ENCODE results near the gene ZC3H12C. TPM values are rescaled to one million over a fixed set of nuclear protein-coding genes. Genes with fewer than 3 reads are reported as not detected.
"Not testable (repeated sequence)": the region's sequence is repeated elsewhere in the genome, so short reads cannot be mapped to it uniquely, and the experiment has no call there.

Gene ZC3H12C
- total RNA-seq, 1 donor from 2014 or later: 9.6 TPM

- Mint-ChIP-seq H3K27me3 (no peaks in the 10 kb centered on the region), H3K4me3 (ENCODE audit: low read depth) (no peak overlapping the region)
- DNase-seq (ENCODE audit: low spot score, unreplicated experiment): no peak
These were observed 30.9 kb upstream of the ZC3H12C start for GRCh38 chr11:110062247-110062646.

GRCh38 chr11:110065189-110065588 lies 28.0 kb upstream of the ZC3H12C start:
- no peak overlapping the region for H3K4me3 Mint-ChIP-seq (ENCODE audit: low read depth)
- DNase-seq (ENCODE audit: low spot score, unreplicated experiment): no peak
- H3K36me3 Mint-ChIP-seq (ENCODE audit: insufficient read depth): no peaks in the 10 kb centered on the region
- TF ChIP-seq CTCF (IDR thresholded peaks at IDR 0.05; ENCODE audit: unreplicated experiment): no peak
- no peaks in the 10 kb centered on the region for H3K9me3 Mint-ChIP-seq (ENCODE audit: low read depth)
- no peaks in the 10 kb centered on the region for H3K27me3 Mint-ChIP-seq
- H3K27ac Mint-ChIP-seq: no peak overlapping the region
- no peaks in the 10 kb centered on the region for H3K4me1 Mint-ChIP-seq (ENCODE audit: low read depth)

More at GRCh38 chr11:110062247-110062646, 30.9 kb upstream of the ZC3H12C start:
- TF ChIP-seq CTCF (IDR thresholded peaks at IDR 0.05; ENCODE audit: unreplicated experiment): no peak
- Mint-ChIP-seq H3K36me3 (ENCODE audit: insufficient read depth) (no peaks in the 10 kb centered on the region), H3K27ac (peak overlapping the region; percentile 78), H3K4me1 (ENCODE audit: low read depth) (no peaks in the 10 kb centered on the region), H3K9me3 (ENCODE audit: low read depth) (no peaks in the 10 kb centered on the region)

- DNase-seq (ENCODE audit: low spot score, unreplicated experiment): not testable (repeated sequence)
These were observed 25.2 kb upstream of the ZC3H12C start for GRCh38 chr11:110068001-110068400.

GRCh38 chr11:110069158-110069737 lies 23.9 kb upstream of the ZC3H12C start:
- TF ChIP-seq CTCF (IDR thresholded peaks at IDR 0.05; ENCODE audit: unreplicated experiment): no peak
- Mint-ChIP-seq H3K9me3 (ENCODE audit: low read depth) (no peaks in the 10 kb centered on the region), H3K27ac (no peak overlapping the region), H3K4me1 (ENCODE audit: low read depth) (no peaks in the 10 kb centered on the region), H3K4me3 (ENCODE audit: low read depth) (no peak overlapping the region), H3K27me3 (peaks cover 3% of the 10 kb centered on the region), H3K36me3 (ENCODE audit: insufficient read depth) (no peaks in the 10 kb centered on the region)
- DNase-seq (ENCODE audit: low spot score, unreplicated experiment): no peak

More at GRCh38 chr11:110068001-110068400, 25.2 kb upstream of the ZC3H12C start:
- not testable (repeated sequence) for H3K4me3 Mint-ChIP-seq (ENCODE audit: low read depth); H3K9me3 Mint-ChIP-seq (ENCODE audit: low read depth); H3K27ac Mint-ChIP-seq; H3K36me3 Mint-ChIP-seq (ENCODE audit: insufficient read depth); H3K4me1 Mint-ChIP-seq (ENCODE audit: low read depth); H3K27me3 Mint-ChIP-seq

- no peak overlapping the region for H3K27ac Mint-ChIP-seq
- no peaks in the 10 kb centered on the region for H3K9me3 Mint-ChIP-seq (ENCODE audit: low read depth)
- no peak for TF ChIP-seq CTCF (IDR thresholded peaks at IDR 0.05; ENCODE audit: unreplicated experiment)
- no peaks in the 10 kb centered on the region for H3K4me1 Mint-ChIP-seq (ENCODE audit: low read depth)
- DNase-seq (ENCODE audit: low spot score, unreplicated experiment): no peak
- H3K27me3 Mint-ChIP-seq: peaks cover 3% of the 10 kb centered on the region
- H3K4me3 Mint-ChIP-seq (ENCODE audit: low read depth): no peak overlapping the region
- H3K36me3 Mint-ChIP-seq (ENCODE audit: insufficient read depth): no peaks in the 10 kb centered on the region
These were observed 23.0 kb upstream of the ZC3H12C start for GRCh38 chr11:110070176-110070575.

- H3K9me3 Mint-ChIP-seq (ENCODE audit: low read depth): no peaks in the 10 kb centered on the region
- DNase-seq (ENCODE audit: low spot score, unreplicated experiment): no peak
- no peak overlapping the region for H3K27ac Mint-ChIP-seq
- no peak for TF ChIP-seq CTCF (IDR thresholded peaks at IDR 0.05; ENCODE audit: unreplicated experiment)
- H3K36me3 Mint-ChIP-seq (ENCODE audit: insufficient read depth): no peaks in the 10 kb centered on the region
- no peak overlapping the region for H3K4me3 Mint-ChIP-seq (ENCODE audit: low read depth)
- H3K27me3 Mint-ChIP-seq: peaks cover 3% of the 10 kb centered on the region
- peaks cover under 1% of the 10 kb centered on the region for H3K4me1 Mint-ChIP-seq (ENCODE audit: low read depth)
These were observed 22.0 kb upstream of the ZC3H12C start for GRCh38 chr11:110071197-110071596.
